Testis (tissue), 2 donors: Measurements from ENCODE around the gene TAF13.

Experiments
- CTCF ChIP-seq, 3 experiments: fragments of 450-650 bp in 2 of 3; fragments of 200-600 bp in 1 of 3; sonication (generic) in 1 of 3; IDR thresholded peaks; one replicate each; pipeline ENCODE4 v1.5.1; 2016 to 2019; ENCODE audit warnings: antibody characterized with exemption in 3 of 3, mild to moderate bottlenecking in 2 of 3, moderate library complexity in 1 of 3
- POLR2A ChIP-seq: fragments of 450-650 bp; IDR thresholded peaks from one replicate; pipeline ENCODE4 v1.6.1; 2017; ENCODE audit warnings: antibody characterized with exemption, mild to moderate bottlenecking, moderate library complexity

GRCh38 chr1:109114342-109114674 lies 38.5 kb upstream of the TAF13 start:
- no peak for TF ChIP-seq POLR2A
- TF ChIP-seq CTCF (IDR thresholded peaks at IDR 0.05) = no peak
